Caco-2 (cell line): ENCODE data around the gene PTN. TPM values are rescaled to one million over a fixed set of nuclear protein-coding genes. Genes with fewer than 3 reads are reported as not detected.

Source experiments
- BruUV-seq: library from RNA; stranded (reverse); fragments of 400-500 nt; replicated peaks from 2 replicates; lab custom pipeline; 2021; lab: Mats Ljungman, UMichigan
- CTCF ChIA-PET: fragments of 300-600 bp; sonication (Branson Sonifier 250); formaldehyde crosslinking; loops from one replicate; lab custom pipeline; 2022; ENCODE audit warnings: antibody characterized with exemption; lab: Charles Lee
- POLR2A ChIA-PET: fragments of 300-600 bp; sonication (Branson Sonifier 250); formaldehyde crosslinking; loops from one replicate; lab custom pipeline; 2022; ENCODE audit warnings: antibody characterized with exemption; lab: Charles Lee
- DNase-seq, 2 experiments: peaks; one replicate each; pipeline versions ENCODE4 v3.0.0 to v3.0.0-alpha.2; 2020 to 2022
- H3K27me3 ChIP-seq: replicated peaks from 2 replicates; pipeline ENCODE4 v1.6.0; 2011; ENCODE audit warnings: low read length; ENCODE audit not compliant: control insufficient read depth, insufficient read depth
- H3K36me3 ChIP-seq: 2 replicates; pipeline ENCODE4 v1.5.1; 2011; ENCODE audit warnings: low read length; ENCODE audit not compliant: control insufficient read depth, insufficient read depth
- H3K4me1 ChIP-seq: fragments of 250-450 bp; sonication (Bioruptor Pico); 2 replicates; pipeline ENCODE4 v1.5.1; 2020; ENCODE audit warnings: mild to moderate bottlenecking
- H3K4me3 ChIP-seq: 2 replicates; pipeline ENCODE4 v1.5.1; 2011; ENCODE audit warnings: low read depth, mild to moderate bottlenecking, control low read depth, low read length
- H3K9me3 ChIP-seq: fragments of 250-450 bp; sonication (Bioruptor Pico); 2 replicates; pipeline ENCODE4 v1.5.1; 2020; ENCODE audit warnings: mild to moderate bottlenecking, moderate library complexity
- H3K27ac Mint-ChIP-seq: one replicate; pipeline ENCODE4 v1.8.0; 2022; ENCODE audit warnings: mixed read lengths; ENCODE audit not compliant: unreplicated experiment
- H3K27me3 Mint-ChIP-seq: one replicate; pipeline ENCODE4 v1.8.0; 2022; ENCODE audit warnings: mixed read lengths; ENCODE audit not compliant: insufficient read depth, unreplicated experiment
- H3K36me3 Mint-ChIP-seq: one replicate; pipeline ENCODE4 v1.8.0; 2022; ENCODE audit warnings: mild to moderate bottlenecking, mixed read lengths; ENCODE audit not compliant: insufficient read depth, unreplicated experiment
- H3K4me1 Mint-ChIP-seq: one replicate; pipeline ENCODE4 v1.8.0; 2022; ENCODE audit warnings: low read depth, mixed read lengths; ENCODE audit not compliant: unreplicated experiment
- H3K4me3 Mint-ChIP-seq: one replicate; pipeline ENCODE4 v1.8.0; 2022; ENCODE audit warnings: mild to moderate bottlenecking, moderate library complexity, mixed read lengths; ENCODE audit not compliant: unreplicated experiment
- H3K9me3 Mint-ChIP-seq: one replicate; pipeline ENCODE4 v1.8.0; 2022; ENCODE audit warnings: mixed read lengths; ENCODE audit not compliant: unreplicated experiment
- intact Hi-C: fragments of 100-400 bp; cut with micrococcal nuclease; formaldehyde crosslinking; loops from one replicate; pipeline ENCODE4 v1.10.0; 2022; ENCODE audit not compliant: unreplicated experiment
- total RNA-seq: library from RNA; stranded (reverse); gene quantifications from 2 replicates; pipeline ENCODE4 v1.2.3, GENCODE V29; 2022
- TF ChIP-seq, protein P1 (sequence below), 2 experiments: fragments of 200-600 bp in 1 of 2; IDR thresholded peaks; 1 replicate in 1 of 2; 2 replicates in 1 of 2; pipeline versions ENCODE4 v1.5.1 to v1.8.0; 2011 to 2022; ENCODE audit warnings: antibody characterized with exemption in 1 of 2, control low read depth in 1 of 2, inconsistent platforms in 1 of 2, low read depth in 1 of 2, low read length in 1 of 2, mild to moderate bottlenecking in 1 of 2, moderate library complexity in 1 of 2; ENCODE audit not compliant: insufficient read depth in 1 of 2, severe bottlenecking in 1 of 2, unreplicated experiment in 1 of 2

Gene PTN
- total RNA-seq, 1 experiment from 2014 or later = 4.3 TPM

DNA sequence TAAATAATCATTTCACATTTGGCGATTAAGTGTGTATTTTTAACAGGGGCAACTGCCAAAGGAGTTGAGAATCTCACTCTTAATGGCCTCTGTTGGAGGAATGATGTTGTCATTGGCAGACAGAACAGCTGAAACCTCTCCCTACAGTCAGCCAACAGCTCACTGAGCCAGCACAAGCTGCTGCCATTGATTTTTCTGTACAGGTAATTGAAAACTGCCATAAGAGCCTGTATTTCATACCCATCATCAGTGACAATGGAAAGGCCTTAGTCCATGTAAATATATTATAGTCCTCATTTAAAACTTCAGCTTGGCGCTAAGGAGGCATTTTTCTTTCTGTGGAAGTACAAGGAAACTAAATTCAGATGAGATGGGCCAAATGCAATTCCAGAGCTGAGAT lies 28.1 kb upstream of the PTN start:
- no peak overlapping the region for H3K4me3 Mint-ChIP-seq
- intact Hi-C loops = no loop called here
- no peak overlapping the region for H3K27ac Mint-ChIP-seq
- Histone ChIP-seq H3K36me3 (no peaks in the 10 kb centered on the region), H3K4me1 (no peaks in the 10 kb centered on the region), H3K9me3 (no peaks in the 10 kb centered on the region), H3K4me3 (no peak overlapping the region), H3K27me3 (no peaks in the 10 kb centered on the region)
- no peaks in the 10 kb centered on the region for H3K4me1 Mint-ChIP-seq
- no peaks in the 10 kb centered on the region for H3K36me3 Mint-ChIP-seq
- ChIA-PET POLR2A (no interaction called here), CTCF (no interaction called here)
- no peaks in the 10 kb centered on the region for H3K27me3 Mint-ChIP-seq
- no TSS peak for BruUV-seq
- H3K9me3 Mint-ChIP-seq = no peaks in the 10 kb centered on the region
- DNase-seq = no peak
- TF ChIP-seq, protein P1, sequence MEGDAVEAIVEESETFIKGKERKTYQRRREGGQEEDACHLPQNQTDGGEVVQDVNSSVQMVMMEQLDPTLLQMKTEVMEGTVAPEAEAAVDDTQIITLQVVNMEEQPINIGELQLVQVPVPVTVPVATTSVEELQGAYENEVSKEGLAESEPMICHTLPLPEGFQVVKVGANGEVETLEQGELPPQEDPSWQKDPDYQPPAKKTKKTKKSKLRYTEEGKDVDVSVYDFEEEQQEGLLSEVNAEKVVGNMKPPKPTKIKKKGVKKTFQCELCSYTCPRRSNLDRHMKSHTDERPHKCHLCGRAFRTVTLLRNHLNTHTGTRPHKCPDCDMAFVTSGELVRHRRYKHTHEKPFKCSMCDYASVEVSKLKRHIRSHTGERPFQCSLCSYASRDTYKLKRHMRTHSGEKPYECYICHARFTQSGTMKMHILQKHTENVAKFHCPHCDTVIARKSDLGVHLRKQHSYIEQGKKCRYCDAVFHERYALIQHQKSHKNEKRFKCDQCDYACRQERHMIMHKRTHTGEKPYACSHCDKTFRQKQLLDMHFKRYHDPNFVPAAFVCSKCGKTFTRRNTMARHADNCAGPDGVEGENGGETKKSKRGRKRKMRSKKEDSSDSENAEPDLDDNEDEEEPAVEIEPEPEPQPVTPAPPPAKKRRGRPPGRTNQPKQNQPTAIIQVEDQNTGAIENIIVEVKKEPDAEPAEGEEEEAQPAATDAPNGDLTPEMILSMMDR (IDR thresholded peaks at IDR 0.05; ENCODE audit: insufficient read depth in 1 of 2, low read depth in 1 of 2, low read length in 1 of 2, severe bottlenecking in 1 of 2, unreplicated experiment in 1 of 2) = no peak

DNA sequence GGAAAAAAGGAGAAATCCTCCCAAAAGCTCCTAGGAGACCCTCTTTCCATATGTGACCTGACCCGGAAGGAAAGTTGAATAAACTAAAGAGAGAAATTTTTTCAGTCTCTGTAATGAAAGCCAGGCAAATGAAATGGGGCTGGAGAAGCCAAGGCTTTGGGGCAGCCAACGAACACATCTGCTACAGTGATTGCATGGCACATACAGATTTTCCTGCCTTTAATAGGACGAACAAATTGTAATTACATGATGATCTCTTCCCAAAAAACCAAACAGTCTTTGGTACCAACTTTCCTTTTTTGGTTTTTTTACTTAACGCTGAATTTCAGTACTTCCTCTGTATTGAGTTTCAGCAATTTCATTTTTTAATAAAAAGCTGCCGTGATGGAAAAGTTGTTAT lies 23.5 kb upstream of the PTN start:
- Mint-ChIP-seq H3K36me3 (no peaks in the 10 kb centered on the region), H3K4me1 (no peaks in the 10 kb centered on the region), H3K27ac (no peak overlapping the region), H3K27me3 (no peaks in the 10 kb centered on the region), H3K4me3 (no peak overlapping the region), H3K9me3 (peaks cover 10% of the 10 kb centered on the region)
- POLR2A ChIA-PET = no interaction called here
- Histone ChIP-seq H3K4me1 (no peaks in the 10 kb centered on the region), H3K36me3 (no peaks in the 10 kb centered on the region), H3K4me3 (no peak overlapping the region), H3K27me3 (no peaks in the 10 kb centered on the region), H3K9me3 (no peaks in the 10 kb centered on the region)
- no peak for DNase-seq
- no TSS peak for BruUV-seq
- intact Hi-C loops = no loop called here
- TF ChIP-seq, protein P1 (IDR thresholded peaks at IDR 0.05; ENCODE audit: insufficient read depth in 1 of 2, low read depth in 1 of 2, low read length in 1 of 2, severe bottlenecking in 1 of 2, unreplicated experiment in 1 of 2) = no peak
- CTCF ChIA-PET = no interaction called here

DNA sequence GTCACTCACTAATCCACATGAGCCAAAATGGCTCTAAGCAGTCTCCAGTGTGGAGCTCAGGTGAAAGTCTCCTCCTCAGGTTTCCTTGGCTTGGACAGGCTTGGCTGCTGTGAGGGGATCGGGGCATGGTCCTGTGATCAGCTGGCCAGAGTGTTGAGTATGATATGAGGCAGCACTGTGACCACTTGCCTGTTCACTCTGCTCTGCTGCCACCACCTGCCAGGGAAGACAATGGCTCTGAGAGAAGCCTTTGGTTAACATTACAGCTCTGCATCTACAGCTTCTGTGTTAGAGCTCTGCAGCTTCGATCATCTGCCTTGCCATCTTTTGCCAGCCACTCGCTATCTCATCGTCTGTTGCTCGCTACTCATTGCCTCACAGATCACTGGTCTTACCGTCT lies 20.1 kb upstream of the PTN start:
- Mint-ChIP-seq H3K9me3 (peaks cover 39% of the 10 kb centered on the region), H3K4me3 (no peak overlapping the region), H3K27ac (no peak overlapping the region), H3K4me1 (no peaks in the 10 kb centered on the region), H3K36me3 (no peaks in the 10 kb centered on the region), H3K27me3 (no peaks in the 10 kb centered on the region)
- DNase-seq = no peak
- POLR2A ChIA-PET = no interaction called here
- H3K4me3 ChIP-seq = no peak overlapping the region
- no peaks in the 10 kb centered on the region for H3K4me1 ChIP-seq
- no TSS peak for BruUV-seq
- CTCF ChIA-PET = no interaction called here
- H3K27me3 ChIP-seq = no peaks in the 10 kb centered on the region
- H3K36me3 ChIP-seq = no peaks in the 10 kb centered on the region
- TF ChIP-seq, protein P1 (IDR thresholded peaks at IDR 0.05; ENCODE audit: insufficient read depth in 1 of 2, low read depth in 1 of 2, low read length in 1 of 2, severe bottlenecking in 1 of 2, unreplicated experiment in 1 of 2) = no peak
- intact Hi-C loops = no loop called here
- peaks cover 14% of the 10 kb centered on the region; the same call in 1 of the 2 replicates for H3K9me3 ChIP-seq
